Fibroblast of villous mesenchyme (primary cell): ENCODE data around the gene CBLB. TPM values are rescaled to one million over a fixed set of nuclear protein-coding genes. Genes with fewer than 3 reads are reported as not detected.

ENCODE experiments used
- DNase-seq: peaks from one replicate; pipeline ENCODE4 v3.0.0-alpha.2; 2010; ENCODE audit warnings: low read depth
- H3K4me3 ChIP-seq: 2 replicates; pipeline ENCODE4 v1.5.1; 2011; ENCODE audit warnings: low read depth, mild to moderate bottlenecking, low read length
- total RNA-seq: library from RNA; depleted of rRNA; stranded (reverse); fragments of >200 nt; gene quantifications from 2 replicates; pipeline ENCODE4 v1.2.3, GENCODE V29; 2012
- TF ChIP-seq, protein P1 (sequence below): IDR thresholded peaks from 2 replicates; pipeline ENCODE4 v1.5.1; 2012; ENCODE audit warnings: low read depth, mild to moderate bottlenecking, low read length; ENCODE audit not compliant: insufficient read depth

CBLB gene
- total RNA-seq, 1 donor = 40.6 TPM

DNA sequence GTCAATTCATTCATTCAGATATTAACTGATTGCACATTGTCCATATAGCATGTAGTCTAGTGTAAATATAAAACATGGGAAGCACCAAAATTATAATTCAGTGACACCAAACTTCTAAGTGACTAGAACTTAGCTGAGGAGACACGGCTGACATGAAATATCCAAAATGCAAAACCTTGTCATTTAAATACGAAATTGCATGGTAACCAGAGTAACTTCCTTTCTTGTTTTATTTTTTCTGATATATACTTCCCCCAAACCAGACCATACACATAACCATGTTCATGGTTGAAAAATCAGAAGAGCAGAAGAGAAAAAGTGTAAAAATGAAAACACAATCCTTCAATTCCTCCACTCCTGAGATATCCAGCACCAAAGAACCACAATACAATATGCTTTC is 38.0 kb downstream of the CBLB start:
- TF ChIP-seq, protein P1, sequence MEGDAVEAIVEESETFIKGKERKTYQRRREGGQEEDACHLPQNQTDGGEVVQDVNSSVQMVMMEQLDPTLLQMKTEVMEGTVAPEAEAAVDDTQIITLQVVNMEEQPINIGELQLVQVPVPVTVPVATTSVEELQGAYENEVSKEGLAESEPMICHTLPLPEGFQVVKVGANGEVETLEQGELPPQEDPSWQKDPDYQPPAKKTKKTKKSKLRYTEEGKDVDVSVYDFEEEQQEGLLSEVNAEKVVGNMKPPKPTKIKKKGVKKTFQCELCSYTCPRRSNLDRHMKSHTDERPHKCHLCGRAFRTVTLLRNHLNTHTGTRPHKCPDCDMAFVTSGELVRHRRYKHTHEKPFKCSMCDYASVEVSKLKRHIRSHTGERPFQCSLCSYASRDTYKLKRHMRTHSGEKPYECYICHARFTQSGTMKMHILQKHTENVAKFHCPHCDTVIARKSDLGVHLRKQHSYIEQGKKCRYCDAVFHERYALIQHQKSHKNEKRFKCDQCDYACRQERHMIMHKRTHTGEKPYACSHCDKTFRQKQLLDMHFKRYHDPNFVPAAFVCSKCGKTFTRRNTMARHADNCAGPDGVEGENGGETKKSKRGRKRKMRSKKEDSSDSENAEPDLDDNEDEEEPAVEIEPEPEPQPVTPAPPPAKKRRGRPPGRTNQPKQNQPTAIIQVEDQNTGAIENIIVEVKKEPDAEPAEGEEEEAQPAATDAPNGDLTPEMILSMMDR = no peak
- DNase-seq = no peak
- H3K4me3 ChIP-seq = no peak overlapping the region

DNA sequence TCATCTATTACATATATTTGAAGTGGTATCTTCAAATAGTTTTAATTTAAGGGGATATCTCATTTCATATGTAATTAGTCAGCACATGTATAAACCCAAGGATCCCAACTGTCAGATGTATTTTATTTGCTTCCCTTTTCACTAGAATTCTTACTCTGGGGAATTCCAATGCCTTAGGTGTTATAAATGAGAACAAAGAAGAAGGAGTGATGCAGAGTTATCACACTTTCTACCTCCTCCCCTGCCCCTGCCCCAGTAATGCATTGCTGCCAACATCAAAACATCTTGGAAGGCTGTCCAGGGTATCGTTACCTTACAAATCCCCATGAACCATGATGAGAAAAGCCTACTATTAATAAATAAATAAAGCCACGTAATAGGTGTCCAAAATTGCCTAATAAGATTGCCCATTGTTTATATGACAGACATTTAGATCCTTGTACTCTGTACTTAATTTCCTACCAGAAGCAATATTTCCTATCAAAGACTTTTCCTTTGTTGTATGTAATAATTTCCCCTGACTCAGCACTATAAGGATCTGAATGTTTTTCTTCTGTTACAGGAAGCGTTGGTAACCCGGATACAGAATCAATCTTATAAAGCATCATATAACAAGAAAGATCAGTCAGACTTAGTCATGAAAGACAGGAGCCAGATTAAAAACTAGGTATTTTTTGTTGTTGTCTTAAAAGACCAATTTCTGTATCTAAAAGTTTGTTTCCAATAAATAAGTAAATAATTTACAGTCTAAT is 38.8 kb downstream of the CBLB start:
- H3K4me3 ChIP-seq = no peak overlapping the region
- no peak for DNase-seq
- TF ChIP-seq, protein P1 = no peak

DNA sequence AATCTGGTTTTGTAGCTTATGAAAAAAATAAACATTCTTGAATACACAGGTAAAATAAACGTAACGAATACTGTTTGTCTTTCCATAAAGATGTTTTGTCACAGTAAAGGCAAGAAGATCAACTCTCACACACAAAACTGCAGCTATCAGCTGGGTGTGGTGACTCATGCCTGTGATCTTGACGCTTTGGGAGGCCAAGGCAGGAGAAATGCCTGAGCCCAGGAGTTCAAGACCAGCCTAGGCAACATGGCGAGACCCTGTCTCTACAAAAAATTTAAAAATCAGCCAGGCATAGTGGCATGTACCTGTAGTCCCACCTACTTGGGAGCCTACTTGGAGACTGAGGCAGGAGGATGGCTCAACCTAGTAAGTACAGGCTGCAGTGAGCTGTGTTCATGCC is 39.6 kb downstream of the CBLB start:
- TF ChIP-seq, protein P1 = no peak
- H3K4me3 ChIP-seq = no peak overlapping the region
- no peak for DNase-seq

DNA sequence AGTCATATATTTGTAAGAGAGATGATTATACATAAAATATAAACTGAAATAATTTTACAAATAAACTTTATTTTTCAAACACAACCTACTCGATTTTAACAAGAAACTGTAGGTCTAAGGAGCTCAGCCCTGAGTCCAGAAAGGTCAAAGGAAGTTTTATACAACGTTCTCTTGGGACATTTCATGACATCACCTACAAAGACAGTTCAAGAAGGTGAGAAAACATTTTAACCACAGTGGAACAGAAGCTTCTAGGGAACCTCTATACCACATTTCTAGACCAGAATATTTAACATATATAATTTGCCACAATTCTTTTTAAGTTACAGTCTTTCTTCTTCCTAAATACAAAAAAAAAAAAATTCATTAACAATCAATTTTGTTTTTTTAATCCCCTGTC is 40.1 kb downstream of the CBLB start:
- H3K4me3 ChIP-seq = no peak overlapping the region
- TF ChIP-seq, protein P1 = no peak
- no peak for DNase-seq

DNA sequence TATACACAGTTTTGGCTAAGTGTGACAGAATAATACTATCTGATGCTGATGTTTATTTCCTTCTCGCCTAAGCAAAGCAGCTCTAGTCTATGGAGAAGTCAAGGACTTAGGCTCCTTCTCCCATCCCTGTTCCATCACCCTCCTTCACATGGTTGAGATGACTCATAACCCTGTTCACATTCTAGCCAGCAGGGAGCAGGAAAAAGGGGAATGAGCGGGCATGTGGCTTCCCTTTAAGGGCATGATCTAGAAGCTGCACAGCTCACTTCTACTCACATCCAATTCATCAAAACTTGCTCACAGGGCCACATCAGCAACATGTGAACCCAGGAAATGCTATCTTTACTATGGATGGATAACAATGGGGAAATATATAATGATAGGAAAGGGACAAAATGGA is 40.9 kb downstream of the CBLB start:
- peak; percentile 69 for DNase-seq
- TF ChIP-seq, protein P1 = peak; percentile 56
- no peak overlapping the region for H3K4me3 ChIP-seq

DNA sequence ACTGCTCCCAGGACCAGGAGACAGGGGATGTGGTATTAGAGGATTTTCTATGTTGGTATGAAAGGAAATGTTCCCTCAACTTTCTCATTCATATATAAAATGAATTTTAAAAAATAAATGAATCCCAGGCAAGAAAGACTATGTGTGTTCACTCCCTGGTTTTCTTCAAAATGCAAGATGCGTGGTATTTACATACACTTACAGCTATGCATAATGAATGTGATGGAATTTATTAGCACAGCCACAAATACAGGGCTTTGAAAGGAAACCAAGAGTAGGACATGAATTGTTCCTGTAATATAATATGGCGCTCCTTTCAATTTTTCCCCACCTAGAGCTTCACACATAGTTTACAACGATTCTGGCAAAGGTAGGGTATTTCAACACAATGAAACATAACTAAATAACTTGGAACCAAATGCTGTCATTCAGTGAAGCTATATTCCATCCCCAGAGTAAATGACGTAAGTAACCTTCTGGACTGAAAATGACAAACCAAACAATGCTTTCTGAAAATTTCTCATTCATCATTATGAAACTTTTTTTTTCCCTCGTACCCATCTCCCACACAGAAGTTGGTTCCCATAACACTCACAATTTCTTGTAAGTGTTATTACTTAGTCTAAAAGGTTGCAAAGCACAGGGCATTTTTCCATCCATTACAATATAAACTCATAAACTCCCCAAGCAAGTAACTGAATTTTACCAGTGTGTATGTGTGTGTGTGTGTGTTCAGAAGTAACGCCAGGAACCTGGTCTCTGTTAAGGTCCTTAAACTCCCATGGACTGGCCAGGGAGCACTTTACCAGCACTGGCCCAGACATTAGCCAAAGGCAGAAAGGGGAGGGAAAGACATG is 41.8 kb downstream of the CBLB start:
- TF ChIP-seq, protein P1 = no peak
- no peak for DNase-seq
- H3K4me3 ChIP-seq = no peak overlapping the region
